COLO668 (cell line): ENCODE measurements around the gene TEKT2.
A peak's percentile ranks its signal among the peaks of the same experiment; 100 is the strongest.

Experiments used
- DNase-seq: peaks from one replicate; lab custom pipeline; 2025; ENCODE audit not compliant: unreplicated experiment; lab: John Stamatoyannopoulos, UW

Gene TEKT2

GRCh38 chr1:36083635-36084496, at the start of gene TEKT2:
Gene TEKT2, plus strand, starts transcription at chr1:36084094. Its CDS starts 828 bp downstream, at chr1:36084922.
- peak; percentile 83 for DNase-seq

- DNase-seq, result no peak
Observed at GRCh38 chr1:36034692-36035091, 49.2 kb upstream of the TEKT2 start.

GRCh38 chr1:36035154-36035553, 48.7 kb upstream of the TEKT2 start:
- no peak for DNase-seq

GRCh38 chr1:36040238-36040637, 43.7 kb upstream of the TEKT2 start:
- DNase-seq, result no peak

- no peak for DNase-seq
Observed at GRCh38 chr1:36051821-36052220, 32.1 kb upstream of the TEKT2 start.

GRCh38 chr1:36053978-36054377, 29.9 kb upstream of the TEKT2 start:
- no peak for DNase-seq

GRCh38 chr1:36055706-36056105, 28.2 kb upstream of the TEKT2 start:
- DNase-seq, result no peak

GRCh38 chr1:36062315-36062714, 21.6 kb upstream of the TEKT2 start:
- DNase-seq, result no peak

GRCh38 chr1:36067871-36068270, 16.0 kb upstream of the TEKT2 start:
- DNase-seq, result no peak

GRCh38 chr1:36068866-36069265, 15.0 kb upstream of the TEKT2 start:
- no peak for DNase-seq

- no peak for DNase-seq
Observed at GRCh38 chr1:36070349-36070748, 13.5 kb upstream of the TEKT2 start.

- no peak for DNase-seq
Observed at GRCh38 chr1:36076979-36077573, 6.8 kb upstream of the TEKT2 start.

- DNase-seq, result no peak
Observed at GRCh38 chr1:36080236-36080635, 3.7 kb upstream of the TEKT2 start.

- no peak for DNase-seq
Observed at GRCh38 chr1:36080801-36081200, 3.1 kb upstream of the TEKT2 start.

- DNase-seq, result no peak
Observed at GRCh38 chr1:36081926-36082485, 1.9 kb upstream of the TEKT2 start.

- no peak for DNase-seq
Observed at GRCh38 chr1:36083219-36083618, 675 bp upstream of the TEKT2 start.

- peak; percentile 41 for DNase-seq
Observed at GRCh38 chr1:36084497-36085115, 712 bp downstream of the TEKT2 start.

- DNase-seq, result no peak
Observed at GRCh38 chr1:36085126-36085525, 1.2 kb downstream of the TEKT2 start.

- DNase-seq, result no peak
Observed at GRCh38 chr1:36085686-36086526, 2.0 kb downstream of the TEKT2 start.

GRCh38 chr1:36086529-36087232, 2.8 kb downstream of the TEKT2 start:
- no peak for DNase-seq
